NCI-H2196 treated with DMSO at 0.1 percent for 48 hours (cell line): ENCODE measurements around the gene SHOX.
"Not testable (repeated sequence)": the region's sequence is repeated elsewhere in the genome, so short reads cannot be mapped to it uniquely, and the experiment has no call there.

Experiments used
- DNase-seq: peaks from one replicate; lab custom pipeline; 2025; ENCODE audit not compliant: unreplicated experiment; lab: John Stamatoyannopoulos, UW

Gene SHOX

GRCh38 chrX:630612-631496, at the start of gene SHOX:
Gene SHOX (plus strand): TSS chrX:630791. CDS start chrX:630898, 107 bp downstream.
- no peak for DNase-seq

- DNase-seq: no peak
These were observed 49.5 kb upstream of the SHOX start for GRCh38 chrX:581066-581465.

GRCh38 chrX:581720-582298, 48.8 kb upstream of the SHOX start:
- DNase-seq: no peak

- DNase-seq: no peak
These were observed 46.0 kb upstream of the SHOX start for GRCh38 chrX:584572-584971.

GRCh38 chrX:585115-585808, 45.3 kb upstream of the SHOX start:
- no peak for DNase-seq

GRCh38 chrX:586351-586750, 44.2 kb upstream of the SHOX start:
- no peak for DNase-seq

- not testable (repeated sequence) for DNase-seq
These were observed 41.3 kb upstream of the SHOX start for GRCh38 chrX:589261-589660.

- DNase-seq: no peak
These were observed 39.7 kb upstream of the SHOX start for GRCh38 chrX:590693-591404.

GRCh38 chrX:599837-600715, 30.5 kb upstream of the SHOX start:
- DNase-seq: no peak

- not testable (repeated sequence) for DNase-seq
These were observed 27.6 kb upstream of the SHOX start for GRCh38 chrX:603029-603428.

GRCh38 chrX:604616-605015, 26.0 kb upstream of the SHOX start:
- DNase-seq: not testable (repeated sequence)

GRCh38 chrX:608088-608487, 22.5 kb upstream of the SHOX start:
- not testable (repeated sequence) for DNase-seq

- no peak for DNase-seq
These were observed 16.5 kb upstream of the SHOX start for GRCh38 chrX:614136-614535.

GRCh38 chrX:617401-617800, 13.2 kb upstream of the SHOX start:
- DNase-seq: no peak

GRCh38 chrX:617891-618290, 12.7 kb upstream of the SHOX start:
- no peak for DNase-seq

GRCh38 chrX:618304-618703, 12.3 kb upstream of the SHOX start:
- DNase-seq: not testable (repeated sequence)

GRCh38 chrX:618761-619450, 11.7 kb upstream of the SHOX start:
- DNase-seq: no peak

GRCh38 chrX:619451-619811, 11.2 kb upstream of the SHOX start:
- no peak for DNase-seq

- DNase-seq: no peak
These were observed 10.6 kb upstream of the SHOX start for GRCh38 chrX:619812-620531.
